Stimulated activated CD4-positive, alpha-beta T cell treated with anti-CD3 and anti-CD28 coated beads, Interleukin-1b, Interleukin-23, amount 100 ng/mL, for 1 hour (primary cell): ENCODE results near the gene FCN2.

Experiments
- DNase-seq, 2 donors: peaks; one replicate each; pipeline ENCODE4 v3.0.0-alpha.2; 2020; ENCODE audit warnings: low read depth in 2 of 2

FCN2 gene

GRCh38 chr9:134869554-134870300 lies 10.9 kb upstream of the FCN2 start:
- DNase-seq: no peak

DNA sequence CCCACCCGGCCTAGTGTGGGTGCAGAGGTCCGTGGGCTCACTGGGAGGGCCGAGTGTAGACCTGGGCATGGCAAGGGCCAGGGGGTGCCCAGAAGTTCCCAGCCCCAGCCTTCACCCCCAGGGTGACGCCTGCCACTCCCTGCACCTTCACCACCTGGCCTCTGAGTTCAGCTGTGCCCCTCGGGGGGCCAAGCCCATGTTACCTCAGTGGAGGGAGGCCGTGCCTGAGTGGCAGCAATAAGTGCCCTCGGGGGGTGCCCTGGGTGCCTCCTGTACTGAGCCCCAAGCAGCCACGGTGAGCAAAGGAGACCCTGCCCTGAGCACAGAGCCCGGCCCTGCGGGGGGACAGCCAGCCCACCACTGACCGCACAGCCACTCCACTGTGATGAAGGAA lies 10.3 kb upstream of the FCN2 start:
- DNase-seq: no peak

GRCh38 chr9:134870746-134871662 lies 9.6 kb upstream of the FCN2 start:
- DNase-seq: no peak

- no peak for DNase-seq
These were observed 8.8 kb upstream of the FCN2 start for GRCh38 chr9:134871697-134872340.

DNA sequence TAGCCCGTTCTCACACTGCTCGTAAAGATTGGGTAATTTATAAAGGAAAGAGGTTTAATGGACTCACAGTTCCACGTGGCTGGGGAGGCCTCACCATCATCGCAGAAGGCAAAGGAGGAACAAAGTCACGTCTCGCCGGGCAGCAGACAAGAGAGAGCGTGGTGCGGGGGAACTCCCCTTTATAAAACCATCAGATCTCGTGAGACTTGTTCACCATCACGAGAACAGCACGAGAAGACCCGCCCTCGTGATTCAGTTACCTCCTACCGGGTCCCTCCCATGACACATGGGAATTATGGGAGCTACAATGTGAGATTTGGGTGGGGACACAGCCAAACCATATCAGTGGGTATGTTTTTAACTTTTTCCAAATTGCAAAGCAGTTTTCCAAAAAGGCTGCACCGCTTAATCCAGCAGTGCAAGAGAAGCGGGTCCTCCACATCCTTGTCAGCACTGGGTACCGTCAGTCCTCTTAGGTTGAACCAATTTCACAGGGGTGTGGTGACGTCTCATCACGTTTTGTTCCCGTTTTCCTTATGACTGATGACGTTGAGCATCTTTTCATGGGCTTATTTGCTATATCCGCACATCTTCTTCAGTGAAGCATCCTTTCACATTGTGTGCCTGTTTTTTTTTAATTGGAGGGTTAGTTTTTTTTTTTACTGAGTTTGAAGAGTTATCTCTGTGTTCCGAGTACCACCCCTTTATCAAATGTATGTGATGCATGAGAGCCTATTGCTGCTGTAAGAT lies 8.0 kb upstream of the FCN2 start:
- no peak for DNase-seq

DNA sequence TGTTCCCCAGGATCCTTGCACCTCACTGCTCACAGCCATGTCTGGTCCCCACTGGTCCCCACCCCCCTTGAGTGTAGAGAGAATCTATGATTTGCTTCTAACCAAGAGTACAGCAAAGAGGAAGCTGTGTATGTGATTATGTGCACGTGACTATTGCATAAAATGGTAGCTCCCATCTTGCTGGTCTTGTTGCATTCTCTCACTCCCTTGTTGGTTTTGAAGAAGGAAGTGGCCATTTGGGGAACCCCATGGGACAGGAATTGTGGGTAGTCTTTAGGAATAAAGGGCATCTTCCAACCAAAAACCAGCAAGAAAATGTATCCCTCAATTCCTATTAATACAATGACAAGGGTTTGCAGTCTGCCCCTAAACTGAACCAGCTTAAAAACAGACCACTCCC lies 5.2 kb upstream of the FCN2 start:
- DNase-seq: no peak

DNA sequence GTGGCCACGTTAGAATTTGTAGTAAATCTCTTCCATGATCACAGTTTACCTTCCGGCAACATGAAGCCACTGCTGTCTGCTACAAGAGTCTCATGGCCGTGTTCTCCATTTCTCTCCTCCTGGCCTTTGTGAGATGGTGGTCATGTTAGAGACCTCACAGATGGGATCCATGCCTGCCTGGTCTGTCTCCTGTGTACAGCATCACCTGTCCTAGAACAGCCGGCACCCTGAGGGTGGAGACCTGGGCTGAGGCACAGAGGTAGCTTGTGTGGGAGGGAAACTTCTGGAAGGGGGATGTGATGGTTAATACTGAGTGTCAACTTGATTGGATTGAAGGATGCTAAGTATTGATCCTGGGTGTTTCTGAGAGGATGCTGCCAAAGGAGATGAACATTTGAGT lies 3.1 kb upstream of the FCN2 start:
- DNase-seq: no peak

GRCh38 chr9:134879664-134880483 lies 736 bp upstream of the FCN2 start:
- DNase-seq: no peak

GRCh38 chr9:134881313-134881670 lies 682 bp downstream of the FCN2 start:
- no peak for DNase-seq

DNA sequence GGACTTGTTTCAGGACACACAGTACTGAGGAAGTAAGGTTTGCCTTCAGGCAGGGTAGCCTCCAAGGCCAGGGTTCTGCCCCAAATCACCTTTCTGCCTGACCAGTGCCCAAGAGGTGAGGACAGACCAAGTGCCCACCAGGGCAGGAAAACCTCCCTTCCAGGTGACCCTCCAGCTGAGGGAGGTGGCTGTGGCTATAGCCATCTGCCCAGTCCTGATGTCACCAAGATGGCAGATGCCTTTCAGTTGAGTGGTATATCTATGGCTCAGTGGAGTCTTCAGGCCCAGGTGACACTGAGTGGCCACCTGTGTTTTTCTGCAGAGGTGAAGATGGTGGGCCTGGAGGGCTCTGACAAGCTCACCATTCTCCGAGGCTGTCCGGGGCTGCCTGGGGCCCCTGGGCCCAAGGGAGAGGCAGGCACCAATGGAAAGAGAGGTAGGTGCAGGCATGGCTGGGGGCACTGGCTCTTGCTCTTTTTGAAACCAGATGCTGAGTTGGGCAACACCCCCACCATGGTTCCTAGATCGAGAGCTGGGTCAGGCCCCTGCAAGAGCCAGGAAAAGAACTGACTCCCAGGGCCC lies 1.7 kb downstream of the FCN2 start:
- no peak for DNase-seq

DNA sequence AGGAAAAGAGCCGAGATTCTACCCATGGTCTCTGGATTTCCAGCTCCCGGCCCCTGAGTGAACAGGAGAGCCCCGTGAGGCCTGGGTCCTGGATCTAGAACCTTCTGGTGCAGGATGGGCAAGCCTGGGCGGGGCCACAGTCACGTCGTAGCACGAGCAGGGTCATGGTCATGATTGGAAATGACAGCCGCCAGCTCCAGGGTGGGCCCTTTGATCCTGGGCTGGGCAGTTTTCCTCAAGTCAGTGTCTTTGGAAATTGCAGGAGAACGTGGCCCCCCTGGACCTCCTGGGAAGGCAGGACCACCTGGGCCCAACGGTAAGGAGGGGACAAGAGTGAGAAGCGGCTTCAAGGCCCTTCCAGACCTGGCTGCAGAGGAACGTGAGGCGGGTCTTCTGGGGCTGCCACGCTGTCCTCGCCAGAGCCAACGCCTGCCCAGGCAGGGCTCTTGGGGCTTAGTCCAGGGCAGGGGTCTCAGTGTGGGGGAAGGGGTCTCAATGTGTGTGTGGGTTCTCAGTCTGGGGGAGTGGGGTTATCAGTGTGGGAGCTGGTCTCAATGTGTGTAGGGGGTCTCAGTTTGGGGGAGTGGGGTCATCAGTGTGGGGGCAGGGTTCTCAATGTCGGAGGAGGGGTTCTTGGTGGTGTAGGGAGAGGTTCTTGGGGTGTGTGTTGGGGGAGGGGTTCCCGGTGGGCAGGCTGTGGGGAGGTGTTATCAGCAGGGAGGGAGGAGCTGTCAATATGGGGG lies 2.6 kb downstream of the FCN2 start:
- no peak for DNase-seq

GRCh38 chr9:134884492-134884891 lies 3.9 kb downstream of the FCN2 start:
- DNase-seq: no peak

GRCh38 chr9:134885001-134885678 lies 4.5 kb downstream of the FCN2 start:
- no peak for DNase-seq

GRCh38 chr9:134885679-134886412 lies 5.2 kb downstream of the FCN2 start:
- no peak for DNase-seq

GRCh38 chr9:134886413-134886913 lies 5.9 kb downstream of the FCN2 start:
- no peak for DNase-seq

DNA sequence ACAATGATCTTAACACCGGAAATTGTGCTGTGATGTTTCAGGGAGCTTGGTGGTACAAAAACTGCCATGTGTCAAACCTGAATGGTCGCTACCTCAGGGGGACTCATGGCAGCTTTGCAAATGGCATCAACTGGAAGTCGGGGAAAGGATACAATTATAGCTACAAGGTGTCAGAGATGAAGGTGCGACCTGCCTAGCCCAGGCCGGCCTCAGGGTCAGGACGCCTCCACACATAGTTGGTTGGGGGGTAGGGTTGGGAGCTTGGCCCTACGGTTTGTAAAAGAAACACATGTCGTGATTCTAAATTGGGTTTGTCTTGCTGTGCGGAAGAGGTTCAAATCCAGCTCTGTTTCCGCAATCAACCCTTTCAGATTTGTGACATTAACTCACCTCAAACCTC lies 6.6 kb downstream of the FCN2 start:
- no peak for DNase-seq

DNA sequence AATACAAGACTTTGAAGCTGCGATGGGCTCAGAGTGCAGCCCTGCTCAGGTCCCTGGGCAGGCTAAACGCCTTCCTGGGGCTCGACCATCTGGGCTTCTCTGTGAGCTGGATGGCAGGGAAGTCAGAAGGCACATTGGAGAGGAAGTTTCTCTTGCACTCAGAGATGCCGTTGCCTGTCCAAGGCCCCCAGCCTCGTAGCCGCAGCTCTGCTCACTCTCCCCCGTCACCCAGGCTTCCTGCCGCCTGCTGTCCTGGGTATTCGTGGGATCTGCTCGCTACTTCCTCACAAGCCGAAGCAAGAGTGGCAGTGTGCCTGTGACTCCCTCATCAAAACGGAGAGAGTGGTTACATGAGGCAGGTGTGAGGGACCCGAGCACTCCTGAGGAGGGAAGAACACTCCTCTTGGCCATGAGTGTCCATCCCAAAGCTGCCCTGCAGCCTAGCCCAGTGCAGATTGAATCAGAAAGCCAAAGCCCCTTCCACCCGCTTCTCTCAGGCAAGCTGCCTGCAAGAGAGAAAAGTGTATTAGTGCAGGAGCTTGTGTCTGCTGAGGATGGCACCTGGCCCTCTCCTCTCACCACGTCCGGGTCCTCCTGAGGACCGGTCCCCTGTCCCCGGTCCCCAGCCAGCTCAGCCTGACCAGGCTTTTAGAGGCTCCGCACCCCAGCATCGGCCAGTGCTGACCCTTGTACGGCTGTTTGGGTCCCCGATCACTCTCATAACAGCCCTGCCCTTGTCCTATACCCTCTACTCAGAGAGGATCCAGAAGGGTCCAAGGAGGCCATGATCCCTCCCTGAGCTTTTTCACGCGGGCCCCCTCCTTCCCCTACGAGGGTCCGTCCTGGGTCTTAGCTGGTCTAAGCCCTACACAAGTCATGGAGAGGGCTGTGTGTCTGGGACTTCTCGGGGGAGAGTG lies 7.3 kb downstream of the FCN2 start:
- no peak for DNase-seq
